ENCODE results near the gene GMCL2.

GMCL2 gene

DNA sequence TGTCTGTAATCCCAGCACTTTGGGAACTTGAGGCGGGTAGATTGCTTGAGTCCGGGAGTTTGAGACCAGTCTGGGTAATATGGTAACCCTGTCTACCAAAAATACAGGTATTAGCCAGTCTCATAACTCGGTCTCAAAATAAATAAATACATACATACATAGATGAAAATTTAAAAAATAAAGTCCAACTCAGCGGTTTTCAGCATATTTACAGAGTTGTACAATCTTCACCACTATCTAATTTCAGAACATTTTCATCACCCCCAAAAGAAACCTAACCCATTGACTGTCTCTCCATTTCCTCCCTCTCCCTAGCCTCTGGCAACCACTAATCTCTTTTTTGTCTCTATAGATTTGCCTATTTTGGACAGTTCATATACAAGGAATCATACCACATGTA lies 45.6 kb downstream of the GMCL2 start:
- Histone ChIP-seq H3K27me3 (ENCODE audit: control insufficient read depth, insufficient read depth, low read length) (no peaks in the 10 kb centered on the region), H3K4me1 (ENCODE audit: control insufficient read depth, insufficient read depth, low read length) (no peaks in the 10 kb centered on the region), H3K36me3 (ENCODE audit: control insufficient read depth, insufficient read depth, low read length) (peaks cover 87% of the 10 kb centered on the region), H3K9ac (ENCODE audit: low read depth, low read length) (no peak overlapping the region), H3K9me3 (ENCODE audit: control insufficient read depth, insufficient read depth, low read length) (no peaks in the 10 kb centered on the region), H3K27ac (ENCODE audit: low read depth, low read length) (no peak overlapping the region), H3K4me3 (ENCODE audit: low read depth, low read length) (no peak overlapping the region)

- Histone ChIP-seq H3K27me3 (ENCODE audit: control insufficient read depth, insufficient read depth, low read length) (no peaks in the 10 kb centered on the region), H3K36me3 (ENCODE audit: control insufficient read depth, insufficient read depth, low read length) (peaks cover 86% of the 10 kb centered on the region), H3K9ac (ENCODE audit: low read depth, low read length) (no peak overlapping the region), H3K9me3 (ENCODE audit: control insufficient read depth, insufficient read depth, low read length) (no peaks in the 10 kb centered on the region), H3K4me3 (ENCODE audit: low read depth, low read length) (no peak overlapping the region), H3K27ac (ENCODE audit: low read depth, low read length) (no peak overlapping the region), H3K4me1 (ENCODE audit: control insufficient read depth, insufficient read depth, low read length) (no peaks in the 10 kb centered on the region)
These were observed 49.2 kb downstream of the GMCL2 start for GRCh38 chr5:178137991-178138390.

GRCh38 chr5:178136990-178137389 lies 50.2 kb downstream of the GMCL2 start:
- no peak overlapping the region for H3K27ac ChIP-seq (ENCODE audit: low read depth, low read length)
- no peak overlapping the region for H3K9ac ChIP-seq (ENCODE audit: low read depth, low read length)
- no peaks in the 10 kb centered on the region; the same call in 1 of the 2 replicates for H3K4me1 ChIP-seq (ENCODE audit: control insufficient read depth, insufficient read depth, low read length)
- peaks cover 76% of the 10 kb centered on the region for H3K36me3 ChIP-seq (ENCODE audit: control insufficient read depth, insufficient read depth, low read length)
- H3K9me3 ChIP-seq (ENCODE audit: control insufficient read depth, insufficient read depth, low read length): no peaks in the 10 kb centered on the region
- no peak overlapping the region for H3K4me3 ChIP-seq (ENCODE audit: low read depth, low read length)
- no peaks in the 10 kb centered on the region for H3K27me3 ChIP-seq (ENCODE audit: control insufficient read depth, insufficient read depth, low read length)

Measured in HUES48 (cell line).